ENCODE measurements around the gene CUBN. TPM values are rescaled to one million over a fixed set of nuclear protein-coding genes. Genes with fewer than 3 reads are reported as not detected.
A peak's percentile ranks its signal among the peaks of the same experiment; 100 is the strongest.

The CUBN gene
- total RNA-seq, 2 donors from 2014 or later = 1.1 to 1.6 TPM

DNA sequence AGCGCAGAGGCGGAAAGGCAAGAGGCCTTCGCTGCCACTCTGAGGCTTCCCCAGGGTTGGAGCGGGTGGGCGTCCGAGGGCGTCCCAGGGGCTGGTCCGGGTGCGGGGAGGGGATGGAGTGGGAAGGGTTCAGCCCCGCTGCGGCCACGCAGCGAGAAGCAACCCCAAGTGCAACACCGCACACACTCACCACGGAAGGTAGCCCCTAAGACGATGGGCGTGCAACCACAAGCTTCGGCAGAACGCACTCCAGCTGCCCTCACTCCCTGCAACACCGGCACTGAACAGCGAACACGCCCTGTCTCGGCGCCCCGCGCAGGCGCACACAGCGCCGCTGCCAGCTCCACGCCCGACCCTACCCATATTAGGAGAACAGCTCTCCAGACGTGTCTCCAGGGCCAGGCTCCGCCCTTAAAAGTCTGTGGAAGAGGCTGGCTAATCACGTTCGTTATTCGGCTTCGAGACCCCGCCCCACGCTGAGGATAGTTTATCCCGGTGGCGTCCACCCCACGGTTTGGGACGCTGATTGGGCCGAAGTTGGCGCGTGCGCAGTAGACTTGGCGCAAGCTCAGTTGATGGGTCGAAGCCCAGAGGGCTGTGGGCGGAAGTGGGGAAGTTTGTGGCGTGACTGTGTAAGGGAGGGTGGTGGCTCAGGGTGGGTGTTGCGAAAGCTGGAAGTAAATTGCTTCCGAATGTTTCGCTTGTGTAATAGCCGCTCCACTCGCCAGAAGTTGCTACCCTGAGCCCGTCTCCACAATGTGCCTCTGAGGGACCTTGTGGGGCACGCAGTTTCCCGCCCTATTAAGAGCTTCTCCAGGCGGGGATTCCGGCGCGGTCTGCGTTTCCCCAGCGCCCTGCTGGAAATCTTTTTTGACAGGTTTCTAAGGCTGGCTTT is 312.2 kb downstream of the CUBN start, which contains the start of gene RSU1:
Gene RSU1, minus strand, starts transcription at position 300 of the 895 bp plus-strand sequence. CDS start 343 bp downstream, outside the sequence.
- Mint-ChIP-seq H3K4me3 (peak within 1 kb of the TSS; percentile 93), H3K4me1 (ENCODE audit: low read depth in 2 of 2) (peaks cover 30 to 31% of the 10 kb centered on the region in 2 donors), H3K27me3 (no peaks in the 10 kb centered on the region), H3K36me3 (peaks cover 23% of the 10 kb centered on the region), H3K27ac (peak within 1 kb of the TSS; percentile 86 to 94), H3K9me3 (peaks cover 5% of the 10 kb centered on the region)
- DNase-seq (ENCODE audit: low spot score) = peak; percentile 100
- peak; percentile 98 to 99 for ATAC-seq

DNA sequence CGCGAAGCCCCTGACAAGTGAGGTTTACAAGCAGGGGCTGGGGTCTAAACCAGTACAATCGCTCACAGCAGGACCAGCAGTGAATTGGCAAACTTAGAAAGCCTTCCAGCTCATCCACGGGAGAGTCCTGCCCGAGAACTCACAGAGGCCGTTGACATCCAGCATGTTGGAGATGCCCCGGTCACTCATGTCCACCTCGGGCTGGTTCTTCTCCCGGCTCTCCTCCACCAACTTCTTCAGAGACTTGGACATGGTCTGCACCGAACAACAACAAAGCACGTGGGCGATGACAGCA is 312.8 kb downstream of the CUBN start:
- peak overlapping the region; percentile 93 for H3K4me3 Mint-ChIP-seq
- peak overlapping the region; percentile 86 to 94 for H3K27ac Mint-ChIP-seq
- ATAC-seq (no peak), DNase-seq (ENCODE audit: low spot score) (no peak)
- H3K27me3 Mint-ChIP-seq = no peaks in the 10 kb centered on the region
- H3K4me1 Mint-ChIP-seq (ENCODE audit: low read depth in 2 of 2) = peaks cover 32 to 34% of the 10 kb centered on the region in 2 donors
- peaks cover 18% of the 10 kb centered on the region for H3K36me3 Mint-ChIP-seq
- H3K9me3 Mint-ChIP-seq = no peaks in the 10 kb centered on the region

- peak overlapping the region; percentile 93 for H3K4me3 Mint-ChIP-seq
- ATAC-seq = no peak
- peaks cover 16% of the 10 kb centered on the region for H3K36me3 Mint-ChIP-seq
These were observed 313.4 kb downstream of the CUBN start for GRCh38 chr10:16816171-16816570.

DNA sequence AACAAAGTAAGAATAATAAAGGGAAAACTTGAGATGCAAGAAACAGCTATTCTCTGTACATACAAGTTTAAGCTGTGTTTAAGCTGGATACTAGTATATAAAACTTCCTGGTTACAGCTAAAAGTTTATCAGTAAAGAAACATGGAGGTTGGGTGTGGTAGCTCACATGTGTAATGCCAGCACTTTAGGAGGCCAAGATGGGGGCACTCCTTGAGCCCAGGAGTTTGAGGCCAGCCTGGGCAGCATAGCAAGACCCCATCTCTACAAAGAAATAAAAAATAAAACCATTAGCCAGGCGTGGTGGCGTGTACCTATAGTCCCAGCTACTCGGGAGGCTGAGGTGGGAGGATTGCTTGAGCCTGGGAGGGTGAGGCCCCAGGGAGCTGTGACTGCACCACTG is 315.6 kb downstream of the CUBN start:
- H3K4me3 Mint-ChIP-seq = no peak overlapping the region
- H3K4me1 Mint-ChIP-seq (ENCODE audit: low read depth in 2 of 2) = peaks cover 38 to 45% of the 10 kb centered on the region in 2 donors
- no peaks in the 10 kb centered on the region for H3K9me3 Mint-ChIP-seq
- ATAC-seq = no peak
- DNase-seq (ENCODE audit: low spot score) = no peak
- H3K36me3 Mint-ChIP-seq = peaks cover 16% of the 10 kb centered on the region
- H3K27ac Mint-ChIP-seq = peak overlapping the region in 1 of 2 donors; percentile 41
- H3K27me3 Mint-ChIP-seq = no peaks in the 10 kb centered on the region

More at GRCh38 chr10:16816171-16816570, 313.4 kb downstream of the CUBN start:
- peak; percentile 61 for DNase-seq (ENCODE audit: low spot score)
- H3K27ac Mint-ChIP-seq = peak overlapping the region; percentile 86 to 94
- no peaks in the 10 kb centered on the region for H3K27me3 Mint-ChIP-seq
- H3K4me1 Mint-ChIP-seq (ENCODE audit: low read depth in 2 of 2) = peaks cover 37 to 38% of the 10 kb centered on the region in 2 donors
- no peaks in the 10 kb centered on the region for H3K9me3 Mint-ChIP-seq

DNA sequence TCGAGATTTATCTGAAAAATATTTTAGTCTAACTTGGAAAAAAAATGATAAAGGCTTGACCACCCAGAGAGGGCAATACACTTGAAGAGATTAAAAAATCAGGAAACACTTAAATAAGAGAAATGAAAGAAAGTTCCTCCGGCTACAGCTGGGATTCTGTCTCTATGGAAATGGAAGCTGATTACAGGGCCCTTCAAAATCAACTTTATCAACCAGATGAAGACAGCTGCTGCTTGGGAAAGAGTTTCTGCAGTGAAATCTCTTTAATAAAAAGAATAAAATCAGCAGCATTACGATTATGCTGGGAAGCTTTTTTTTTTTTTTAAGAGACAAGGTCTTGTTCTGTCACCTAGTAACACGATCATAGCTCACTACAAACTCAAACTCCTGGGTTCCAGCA is 316.9 kb downstream of the CUBN start:
- H3K4me1 Mint-ChIP-seq (ENCODE audit: low read depth in 2 of 2) = peaks cover 34 to 43% of the 10 kb centered on the region in 2 donors
- peaks cover 16% of the 10 kb centered on the region for H3K36me3 Mint-ChIP-seq
- peak overlapping the region in 1 of 2 donors; percentile 36 for H3K27ac Mint-ChIP-seq
- H3K27me3 Mint-ChIP-seq = no peaks in the 10 kb centered on the region
- DNase-seq (ENCODE audit: low spot score) = no peak
- ATAC-seq = no peak
- H3K4me3 Mint-ChIP-seq = no peak overlapping the region
- H3K9me3 Mint-ChIP-seq = no peaks in the 10 kb centered on the region

GRCh38 chr10:16811765-16812164 is 317.8 kb downstream of the CUBN start:
- Mint-ChIP-seq H3K4me3 (no peak overlapping the region), H3K36me3 (peaks cover 16% of the 10 kb centered on the region), H3K9me3 (no peaks in the 10 kb centered on the region), H3K27ac (peak overlapping the region in 1 of 2 donors; percentile 40), H3K27me3 (no peaks in the 10 kb centered on the region), H3K4me1 (ENCODE audit: low read depth in 2 of 2) (peaks cover 34 to 43% of the 10 kb centered on the region in 2 donors)
- ATAC-seq (no peak), DNase-seq (ENCODE audit: low spot score) (no peak)

- Mint-ChIP-seq H3K27me3 (no peaks in the 10 kb centered on the region), H3K4me1 (ENCODE audit: low read depth in 2 of 2) (peaks cover 32 to 40% of the 10 kb centered on the region in 2 donors), H3K9me3 (no peaks in the 10 kb centered on the region), H3K36me3 (peaks cover 13% of the 10 kb centered on the region), H3K27ac (peak overlapping the region in 1 of 2 donors; percentile 40), H3K4me3 (no peak overlapping the region)
- ATAC-seq (no peak), DNase-seq (ENCODE audit: low spot score) (no peak)
These were observed 318.3 kb downstream of the CUBN start for GRCh38 chr10:16811292-16811691.

DNA sequence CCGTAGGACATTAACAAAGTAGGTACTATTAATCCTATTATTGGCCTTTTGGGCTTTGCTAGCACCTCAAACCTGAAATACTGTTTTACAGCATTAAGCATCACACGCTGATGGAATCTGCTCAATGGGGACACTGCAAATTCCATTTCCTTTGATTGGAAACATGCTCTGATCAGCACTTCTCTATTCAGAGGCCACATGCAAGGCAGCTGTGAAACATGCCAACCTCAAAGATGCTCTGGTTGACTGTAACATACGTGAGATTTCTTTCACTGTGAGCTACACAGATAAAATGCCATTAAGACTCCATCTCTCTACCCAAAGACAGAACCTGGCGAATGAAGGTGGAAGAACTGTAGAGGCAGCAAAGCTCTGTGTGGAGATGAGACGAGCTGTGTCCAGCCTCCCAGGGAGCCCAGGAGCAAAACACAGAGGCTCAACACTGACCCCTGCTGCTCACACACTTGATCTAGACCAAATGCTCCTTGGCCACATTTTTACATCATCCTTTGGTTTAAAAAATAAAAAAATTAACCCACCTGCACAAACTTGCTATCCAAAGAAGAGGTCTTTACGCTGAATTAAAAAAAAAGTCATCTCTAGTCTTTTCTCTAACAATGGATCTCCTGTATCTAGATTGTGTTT is 320.4 kb downstream of the CUBN start:
- H3K27ac Mint-ChIP-seq = no peak overlapping the region
- peaks cover 23 to 25% of the 10 kb centered on the region in 2 donors for H3K4me1 Mint-ChIP-seq (ENCODE audit: low read depth in 2 of 2)
- DNase-seq (ENCODE audit: low spot score) (no peak), ATAC-seq (peak; percentile 74)
- no peak overlapping the region for H3K4me3 Mint-ChIP-seq
- H3K27me3 Mint-ChIP-seq = no peaks in the 10 kb centered on the region
- H3K36me3 Mint-ChIP-seq = peaks cover 12% of the 10 kb centered on the region
- no peaks in the 10 kb centered on the region for H3K9me3 Mint-ChIP-seq

- Mint-ChIP-seq H3K27me3 (no peaks in the 10 kb centered on the region), H3K9me3 (no peaks in the 10 kb centered on the region), H3K4me3 (no peak overlapping the region), H3K36me3 (peaks cover 6% of the 10 kb centered on the region), H3K27ac (no peak overlapping the region), H3K4me1 (ENCODE audit: low read depth in 2 of 2) (peaks cover 29% of the 10 kb centered on the region in 2 donors)
- DNase-seq (ENCODE audit: low spot score) = no peak
- ATAC-seq = no peak
These were observed 325.5 kb downstream of the CUBN start for GRCh38 chr10:16804123-16804522.

GRCh38 chr10:16803464-16803863 is 326.1 kb downstream of the CUBN start:
- peaks cover 27 to 30% of the 10 kb centered on the region in 2 donors for H3K4me1 Mint-ChIP-seq (ENCODE audit: low read depth in 2 of 2)
- no peak overlapping the region for H3K27ac Mint-ChIP-seq
- H3K27me3 Mint-ChIP-seq = no peaks in the 10 kb centered on the region
- H3K9me3 Mint-ChIP-seq = no peaks in the 10 kb centered on the region
- no peak for ATAC-seq
- DNase-seq (ENCODE audit: low spot score) = no peak
- no peak overlapping the region for H3K4me3 Mint-ChIP-seq
- peaks cover 6% of the 10 kb centered on the region for H3K36me3 Mint-ChIP-seq

- Mint-ChIP-seq H3K27ac (peak overlapping the region; percentile 23 to 69), H3K9me3 (no peaks in the 10 kb centered on the region), H3K4me1 (ENCODE audit: low read depth in 2 of 2) (peaks cover 47 to 50% of the 10 kb centered on the region in 2 donors), H3K36me3 (peaks cover 14% of the 10 kb centered on the region), H3K27me3 (no peaks in the 10 kb centered on the region), H3K4me3 (peak overlapping the region; percentile 62)
- ATAC-seq (peak; percentile 44 to 88), DNase-seq (ENCODE audit: low spot score) (peak; percentile 71)
These were observed 330.0 kb downstream of the CUBN start for GRCh38 chr10:16799621-16800020.

- Mint-ChIP-seq H3K4me3 (no peak overlapping the region), H3K9me3 (no peaks in the 10 kb centered on the region), H3K27ac (peak overlapping the region; percentile 23 to 69), H3K27me3 (no peaks in the 10 kb centered on the region), H3K4me1 (ENCODE audit: low read depth in 2 of 2) (peaks cover 45 to 55% of the 10 kb centered on the region in 2 donors), H3K36me3 (peaks cover 10% of the 10 kb centered on the region)
- DNase-seq (ENCODE audit: low spot score) (no peak), ATAC-seq (no peak)
These were observed 331.0 kb downstream of the CUBN start for GRCh38 chr10:16798571-16798970.

GRCh38 chr10:16795410-16796073 is 334.1 kb downstream of the CUBN start:
- Mint-ChIP-seq H3K4me3 (peak overlapping the region; percentile 28), H3K9me3 (no peaks in the 10 kb centered on the region), H3K27me3 (no peaks in the 10 kb centered on the region), H3K36me3 (peaks cover 10% of the 10 kb centered on the region), H3K27ac (no peak overlapping the region), H3K4me1 (ENCODE audit: low read depth in 2 of 2) (peaks cover 43 to 51% of the 10 kb centered on the region in 2 donors)
- ATAC-seq = no peak
- no peak for DNase-seq (ENCODE audit: low spot score)

Data from natural killer cell treated with Interleukin-12 subunit alpha and Interleukin-12 subunit beta and Interleukin-15 and Interleukin-18, amount 100 ng/mL, for 72 hours (primary cell).